Measurements from ENCODE around the gene CLPSL2.

DNA sequence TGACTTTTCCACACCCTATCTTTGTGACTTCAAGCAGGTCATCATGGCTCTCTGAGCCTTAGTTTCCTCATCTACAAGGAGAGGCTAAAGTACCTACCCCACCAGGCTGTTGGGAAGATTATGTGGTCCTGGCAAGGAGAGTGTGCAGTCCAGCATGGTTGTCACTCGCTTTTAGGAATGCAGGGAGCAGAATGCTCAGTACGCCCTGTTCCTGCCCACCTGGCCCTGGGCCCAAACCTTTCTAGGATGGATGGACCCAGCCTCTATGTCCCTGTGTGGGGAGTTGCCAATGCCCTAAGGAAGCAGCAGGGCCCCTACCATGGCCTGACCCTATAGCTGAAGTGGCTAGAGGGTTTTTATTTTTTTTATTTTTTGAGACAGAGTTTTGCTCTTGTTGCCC lies 2.0 kb downstream of the CLPSL2 start:
- TF ChIP-seq CTCF (IDR thresholded peaks at IDR 0.05), result no peak
- TF ChIP-seq POLR2A (IDR thresholded peaks at IDR 0.05; ENCODE audit: low read depth), result no peak
- TF ChIP-seq POLR2AphosphoS5 (IDR thresholded peaks at IDR 0.05), result no peak

Measured in esophagus muscularis mucosa (tissue), 3 donors.